CD4-positive, CD25-positive, alpha-beta regulatory T cell (primary cell): ENCODE results near the gene MACROD2. TPM values are rescaled to one million over a fixed set of nuclear protein-coding genes. Genes with fewer than 3 reads are reported as not detected.

ENCODE experiments used
- ATAC-seq, 2 donors: fragments of 150-1000 bp; cut with Tn5 transposase; one replicate each; pipeline ENCODE4 v1.10.0; 2021; ENCODE audit warnings: low read depth in 2 of 2, moderate number of reproducible peaks in 2 of 2, moderate library complexity in 1 of 2
- DNase-seq, 3 donors: peaks; one replicate each; pipeline versions ENCODE4 v3.0.0 to v3.0.0-alpha.2; 2012 to 2022; ENCODE audit warnings: mixed read lengths in 1 of 3
- H3K27ac ChIP-seq: one replicate; pipeline ENCODE4 v1.7.0; 2013; ENCODE audit warnings: mild to moderate bottlenecking, low read length; ENCODE audit not compliant: insufficient read depth, poor library complexity, severe bottlenecking
- H3K27me3 ChIP-seq: one replicate; pipeline ENCODE4 v1.7.0; 2013; ENCODE audit warnings: low read length; ENCODE audit not compliant: control insufficient read depth, insufficient read depth
- H3K36me3 ChIP-seq: one replicate; pipeline ENCODE4 v1.7.0; 2013; ENCODE audit warnings: mild to moderate bottlenecking, low read length, moderate library complexity; ENCODE audit not compliant: control insufficient read depth, insufficient read depth
- H3K4me1 ChIP-seq: 2 replicates; pipeline ENCODE4 v1.7.0; 2013; ENCODE audit warnings: mild to moderate bottlenecking, low read length; ENCODE audit not compliant: insufficient read depth, control insufficient read depth, poor library complexity, severe bottlenecking
- H3K4me3 ChIP-seq: one replicate; pipeline ENCODE4 v1.7.0; 2013; ENCODE audit warnings: low read depth, mild to moderate bottlenecking, low read length, moderate library complexity
- H3K9me3 ChIP-seq, 2 experiments: 1 replicate in 1 of 2; 2 replicates in 1 of 2; pipeline ENCODE4 v1.7.0; 2013; ENCODE audit warnings: low read length in 2 of 2, mild to moderate bottlenecking in 1 of 2, moderate library complexity in 1 of 2; ENCODE audit not compliant: control insufficient read depth in 2 of 2
- H3K27ac Mint-ChIP-seq, 3 donors: one replicate each; pipeline ENCODE4 v1.8.0; 2020 to 2022; ENCODE audit warnings: mild to moderate bottlenecking in 3 of 3, mixed read lengths in 3 of 3, moderate library complexity in 2 of 3
- H3K27me3 Mint-ChIP-seq: one replicate; pipeline ENCODE4 v1.8.0; 2022; ENCODE audit warnings: mild to moderate bottlenecking, mixed read lengths
- H3K36me3 Mint-ChIP-seq: one replicate; pipeline ENCODE4 v1.8.0; 2020; ENCODE audit warnings: mixed read lengths
- H3K4me1 Mint-ChIP-seq, 4 donors: one replicate each; pipeline ENCODE4 v1.8.0; 2020 to 2022; ENCODE audit warnings: mixed read lengths in 4 of 4, mild to moderate bottlenecking in 1 of 4
- H3K4me3 Mint-ChIP-seq, 4 donors: one replicate each; pipeline ENCODE4 v1.8.0; 2020 to 2022; ENCODE audit warnings: mild to moderate bottlenecking in 4 of 4, mixed read lengths in 4 of 4, moderate library complexity in 3 of 4
- H3K9me3 Mint-ChIP-seq, 7 donors: one replicate each; pipeline ENCODE4 v1.8.0; 2020 to 2022; ENCODE audit warnings: mixed read lengths in 7 of 7, mild to moderate bottlenecking in 3 of 7, moderate library complexity in 2 of 7
- polyA plus RNA-seq, 4 donors: library from polyadenylated mRNA; unstranded; fragments of 300-500 nt; fragmentation: Illumina TruSeq; gene quantifications; one replicate each; pipeline ENCODE4 v1.2.3, GENCODE V29; 2021
- total RNA-seq: library from RNA; stranded (reverse); gene quantifications from one replicate; pipeline ENCODE4 v1.2.3, GENCODE V29; 2022

MACROD2 gene
- total and polyA plus RNA-seq, 5 donors from 2014 or later = 1.4 TPM; not detected in 4

DNA sequence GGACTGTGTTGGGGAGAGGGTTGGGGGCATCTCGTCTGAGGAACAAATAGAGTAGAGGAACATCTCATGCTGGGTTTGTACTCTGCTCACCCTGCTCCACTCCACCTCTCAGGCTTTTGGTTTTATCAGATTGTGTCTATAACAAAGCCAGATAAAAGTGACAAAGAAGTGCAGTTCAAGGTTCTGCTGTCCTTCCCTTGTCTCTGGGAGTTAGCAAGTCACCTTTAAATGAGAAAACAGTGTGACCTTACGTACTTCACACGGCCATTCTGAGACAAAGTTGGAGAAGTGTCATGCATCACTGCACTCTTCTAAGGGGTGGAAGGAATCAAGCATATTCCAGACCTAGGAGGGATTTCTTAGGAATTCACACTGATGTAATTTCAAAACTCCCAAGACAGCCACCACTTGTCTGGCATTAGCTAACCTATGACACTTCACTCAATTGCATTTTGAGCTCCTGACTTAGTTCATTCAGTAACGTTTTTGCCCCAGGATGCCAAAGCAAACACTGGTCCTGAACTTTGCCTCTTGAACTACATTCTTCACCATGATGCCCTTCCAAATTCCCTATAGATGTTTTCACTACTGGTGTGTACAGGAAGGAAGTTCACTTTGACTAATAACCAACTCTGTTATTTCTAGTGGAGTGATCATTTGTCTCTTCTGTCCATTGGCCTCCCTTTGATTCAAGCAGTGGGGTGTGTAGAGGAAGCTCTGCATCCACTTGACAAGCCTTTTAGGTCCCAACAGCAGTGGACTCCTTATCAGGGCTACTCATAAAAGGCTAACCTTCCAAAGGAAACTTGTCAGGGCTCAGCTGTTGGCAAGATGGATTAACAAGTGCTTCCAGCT, 989.7 kb downstream of the MACROD2 start:
- H3K4me1 Mint-ChIP-seq = no peaks in the 10 kb centered on the region
- H3K27ac Mint-ChIP-seq = no peak overlapping the region
- Histone ChIP-seq H3K4me3 (no peak overlapping the region), H3K9me3 (peaks cover 0 to 5% of the 10 kb centered on the region in 2 experiments), H3K36me3 (no peaks in the 10 kb centered on the region), H3K27ac (no peak overlapping the region), H3K4me1 (no peaks in the 10 kb centered on the region), H3K27me3 (no peaks in the 10 kb centered on the region)
- no peak overlapping the region for H3K4me3 Mint-ChIP-seq
- ATAC-seq (no peak), DNase-seq (no peak)
- H3K9me3 Mint-ChIP-seq = peaks cover 6 to 20% (median 13%) of the 10 kb centered on the region in 7 donors
- no peaks in the 10 kb centered on the region for H3K36me3 Mint-ChIP-seq
- no peaks in the 10 kb centered on the region for H3K27me3 Mint-ChIP-seq

DNA sequence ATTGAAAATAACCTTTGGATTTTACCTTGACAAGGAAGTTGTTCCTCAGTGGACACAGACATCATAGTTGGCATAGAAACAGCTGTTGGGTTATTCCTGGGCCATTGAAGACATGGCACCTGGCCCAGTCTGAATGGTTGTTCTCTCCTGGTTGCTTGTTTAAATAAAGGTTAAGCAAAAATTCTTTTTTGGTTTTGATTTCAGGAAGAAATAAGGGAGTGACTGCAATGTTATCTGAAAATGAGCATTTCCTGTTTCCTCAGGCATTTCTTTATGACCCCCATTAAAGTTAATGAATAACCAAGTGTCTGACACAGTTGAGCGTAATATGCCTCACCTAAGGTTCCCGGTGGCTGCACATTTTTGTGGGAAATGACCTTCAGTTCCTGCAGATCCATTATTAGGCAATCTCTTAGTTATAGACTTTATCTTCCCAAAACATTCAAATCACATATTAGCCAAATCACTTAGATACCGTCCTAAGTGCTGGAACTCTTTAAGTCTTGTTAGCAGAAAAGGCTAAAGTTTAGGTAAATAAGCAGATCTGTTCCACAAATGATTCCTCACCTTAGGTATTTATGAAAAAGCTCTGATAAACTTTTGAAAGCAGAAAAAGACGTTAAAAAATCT, 990.8 kb downstream of the MACROD2 start:
- no peaks in the 10 kb centered on the region for H3K4me1 Mint-ChIP-seq

GRCh38 chr20:14986656-14987055, 991.3 kb downstream of the MACROD2 start:
- Histone ChIP-seq H3K36me3 (no peaks in the 10 kb centered on the region), H3K27ac (no peak overlapping the region), H3K4me3 (no peak overlapping the region), H3K27me3 (no peaks in the 10 kb centered on the region), H3K4me1 (no peaks in the 10 kb centered on the region), H3K9me3 (peaks cover 0 to 5% of the 10 kb centered on the region in 2 experiments)
- H3K4me3 Mint-ChIP-seq = no peak overlapping the region
- no peaks in the 10 kb centered on the region for H3K27me3 Mint-ChIP-seq
- DNase-seq (no peak), ATAC-seq (no peak)
- peaks cover 0 to 25% (median 10%) of the 10 kb centered on the region in 7 donors for H3K9me3 Mint-ChIP-seq
- H3K4me1 Mint-ChIP-seq = no peaks in the 10 kb centered on the region
- H3K27ac Mint-ChIP-seq = no peak overlapping the region
- no peaks in the 10 kb centered on the region for H3K36me3 Mint-ChIP-seq

More for the DNA sequence above, 990.8 kb downstream of the MACROD2 start:
- H3K27ac ChIP-seq = no peak overlapping the region
- no peak overlapping the region for H3K27ac Mint-ChIP-seq
- H3K9me3 ChIP-seq = peaks cover 0 to 5% of the 10 kb centered on the region in 2 experiments
- no peaks in the 10 kb centered on the region for H3K27me3 ChIP-seq
- H3K36me3 ChIP-seq = no peaks in the 10 kb centered on the region
- no peaks in the 10 kb centered on the region for H3K27me3 Mint-ChIP-seq
- no peaks in the 10 kb centered on the region for H3K4me1 ChIP-seq
- H3K9me3 Mint-ChIP-seq = peaks cover 4 to 25% (median 11%) of the 10 kb centered on the region in 7 donors
- ATAC-seq (no peak), DNase-seq (no peak)
- H3K4me3 ChIP-seq = no peak overlapping the region
- no peaks in the 10 kb centered on the region for H3K36me3 Mint-ChIP-seq
- H3K4me3 Mint-ChIP-seq = no peak overlapping the region

DNA sequence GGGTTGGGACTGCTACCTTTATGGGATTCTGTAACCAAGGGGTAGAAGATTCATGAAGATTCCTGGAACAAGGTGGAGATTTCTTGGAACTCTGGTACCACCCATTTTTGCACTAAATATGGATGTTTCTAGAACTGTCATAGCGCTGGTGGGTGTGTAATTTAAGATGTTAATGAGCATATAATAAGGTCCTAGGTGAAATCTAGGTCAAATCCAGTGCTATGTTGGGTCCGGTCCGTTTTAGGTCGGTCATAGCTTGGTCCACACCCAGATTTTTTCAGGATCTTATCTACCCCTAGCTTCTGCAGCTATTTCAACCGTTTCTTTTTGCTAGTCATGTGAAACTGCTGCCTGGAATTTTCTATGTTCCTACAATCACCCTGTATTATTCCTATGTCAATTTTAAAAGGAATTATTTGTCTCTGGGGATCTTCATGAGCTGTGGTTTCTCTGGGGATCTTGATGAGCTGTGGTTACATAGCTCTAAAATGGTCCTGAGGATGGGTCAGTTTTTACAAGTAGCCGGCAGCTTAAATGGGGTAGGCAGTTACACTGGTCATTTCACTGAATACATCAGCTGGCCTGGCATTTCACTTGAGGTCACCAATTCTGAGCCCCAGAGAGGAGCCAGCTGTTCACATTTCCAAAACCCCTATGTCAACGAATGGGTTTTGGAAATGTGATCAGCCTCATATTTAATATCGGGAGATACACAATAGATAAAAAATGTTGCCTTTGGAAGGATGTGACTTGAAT, 994.4 kb downstream of the MACROD2 start:
- H3K4me1 Mint-ChIP-seq = no peaks in the 10 kb centered on the region

DNA sequence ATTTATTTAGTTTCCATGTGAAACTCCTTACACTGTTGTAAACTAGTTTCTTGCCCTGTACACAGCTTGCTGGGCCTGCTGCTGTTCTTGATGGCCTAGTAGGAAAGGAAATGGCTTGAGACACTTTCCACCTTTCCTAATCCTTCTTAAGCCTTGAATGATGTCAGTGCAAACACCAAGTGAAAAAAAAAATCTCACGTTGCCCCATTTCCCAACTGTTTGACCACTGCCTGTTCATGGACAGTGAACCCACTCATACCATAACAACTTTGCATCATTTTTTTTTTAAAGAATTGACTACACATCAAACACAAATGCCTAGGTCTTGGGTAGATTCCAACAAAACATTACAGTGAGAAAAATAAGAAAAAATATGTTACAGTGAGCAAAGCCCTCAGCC, 995.7 kb downstream of the MACROD2 start:
- no peaks in the 10 kb centered on the region for H3K27me3 ChIP-seq
- no peak overlapping the region for H3K27ac Mint-ChIP-seq
- no peaks in the 10 kb centered on the region for H3K36me3 ChIP-seq
- H3K36me3 Mint-ChIP-seq = no peaks in the 10 kb centered on the region
- no peak overlapping the region for H3K27ac ChIP-seq
- H3K4me1 Mint-ChIP-seq = no peaks in the 10 kb centered on the region
- H3K4me1 ChIP-seq = no peaks in the 10 kb centered on the region
- DNase-seq (no peak), ATAC-seq (no peak)
- H3K27me3 Mint-ChIP-seq = no peaks in the 10 kb centered on the region
- H3K9me3 Mint-ChIP-seq = peaks cover 0 to 22% (median 4%) of the 10 kb centered on the region in 7 donors
- H3K4me3 Mint-ChIP-seq = no peak overlapping the region
- H3K9me3 ChIP-seq = peaks cover 0 to 1% of the 10 kb centered on the region in 2 experiments
- H3K4me3 ChIP-seq = no peak overlapping the region

More for the DNA sequence above, 994.4 kb downstream of the MACROD2 start:
- H3K27ac ChIP-seq = no peak overlapping the region
- ATAC-seq (no peak), DNase-seq (no peak)
- H3K4me3 ChIP-seq = no peak overlapping the region
- no peaks in the 10 kb centered on the region for H3K36me3 ChIP-seq
- no peak overlapping the region for H3K27ac Mint-ChIP-seq
- no peaks in the 10 kb centered on the region for H3K4me1 ChIP-seq
- no peaks in the 10 kb centered on the region for H3K9me3 ChIP-seq
- no peaks in the 10 kb centered on the region for H3K36me3 Mint-ChIP-seq
- H3K4me3 Mint-ChIP-seq = no peak overlapping the region
- peaks cover 0 to 19% (median 6%) of the 10 kb centered on the region in 7 donors for H3K9me3 Mint-ChIP-seq
- H3K27me3 Mint-ChIP-seq = no peaks in the 10 kb centered on the region
- no peaks in the 10 kb centered on the region for H3K27me3 ChIP-seq

GRCh38 chr20:14992153-14992552, 996.8 kb downstream of the MACROD2 start:
- H3K9me3 Mint-ChIP-seq = peaks cover 0 to 26% (median 4%) of the 10 kb centered on the region in 7 donors
- no peak overlapping the region for H3K27ac Mint-ChIP-seq
- H3K4me1 Mint-ChIP-seq = no peaks in the 10 kb centered on the region
- Histone ChIP-seq H3K4me1 (no peaks in the 10 kb centered on the region), H3K9me3 (peaks cover 0 to 12% of the 10 kb centered on the region in 2 experiments), H3K36me3 (no peaks in the 10 kb centered on the region), H3K27ac (no peak overlapping the region), H3K4me3 (no peak overlapping the region), H3K27me3 (no peaks in the 10 kb centered on the region)
- no peak for DNase-seq
- no peaks in the 10 kb centered on the region for H3K27me3 Mint-ChIP-seq
- ATAC-seq = no peak
- no peaks in the 10 kb centered on the region for H3K36me3 Mint-ChIP-seq
- H3K4me3 Mint-ChIP-seq = no peak overlapping the region

- no peaks in the 10 kb centered on the region for H3K4me1 Mint-ChIP-seq
Observed at GRCh38 chr20:14992961-14993360, 997.6 kb downstream of the MACROD2 start.

More at GRCh38 chr20:14992961-14993360, 997.6 kb downstream of the MACROD2 start:
- no peaks in the 10 kb centered on the region for H3K27me3 ChIP-seq
- ATAC-seq (no peak), DNase-seq (no peak)
- Mint-ChIP-seq H3K4me3 (no peak overlapping the region), H3K9me3 (peaks cover 0 to 30% (median 7%) of the 10 kb centered on the region in 7 donors), H3K27me3 (no peaks in the 10 kb centered on the region), H3K27ac (peak overlapping the region in 1 of 3 donors; percentile 41), H3K36me3 (no peaks in the 10 kb centered on the region)
- no peak overlapping the region for H3K27ac ChIP-seq
- H3K4me3 ChIP-seq = no peak overlapping the region
- no peaks in the 10 kb centered on the region for H3K36me3 ChIP-seq
- peaks cover 0 to 13% of the 10 kb centered on the region in 2 experiments for H3K9me3 ChIP-seq
- no peaks in the 10 kb centered on the region for H3K4me1 ChIP-seq
